Neural cell (in vitro differentiated cells): ENCODE results near the gene ALOXE3.

Experiments used
- EZH2 ChIP-seq: fragments of 200-600, 300-800 bp; shearing (Covaris generic), sonication (generic); IDR thresholded peaks from 2 replicates; pipeline ENCODE4 v1.6.1; 2014; ENCODE audit warnings: antibody characterized with exemption, low read length, borderline replicate concordance, mild to moderate bottlenecking; ENCODE audit not compliant: insufficient read depth, poor library complexity, severe bottlenecking
- POLR2AphosphoS5 ChIP-seq: IDR thresholded peaks from 2 replicates; pipeline ENCODE4 v1.6.1; 2012
- RAD21 ChIP-seq: fragments of 450-650 bp; conservative IDR thresholded peaks from 2 replicates; pipeline ENCODE4 v1.6.1; 2014; ENCODE audit warnings: antibody characterized with exemption, mild to moderate bottlenecking, moderate library complexity
- SMC3 ChIP-seq: fragments of 450-650 bp; conservative IDR thresholded peaks from 2 replicates; pipeline ENCODE4 v1.6.1; 2014; ENCODE audit warnings: antibody characterized with exemption, mild to moderate bottlenecking, moderate library complexity; ENCODE audit not compliant: poor library complexity
- TF ChIP-seq, protein P1 (sequence below): fragments of 450-650 bp; IDR thresholded peaks from 2 replicates; pipeline ENCODE4 v1.5.1; 2014; ENCODE audit warnings: antibody characterized with exemption, mild to moderate bottlenecking, moderate library complexity; ENCODE audit not compliant: poor library complexity, severe bottlenecking

DNA sequence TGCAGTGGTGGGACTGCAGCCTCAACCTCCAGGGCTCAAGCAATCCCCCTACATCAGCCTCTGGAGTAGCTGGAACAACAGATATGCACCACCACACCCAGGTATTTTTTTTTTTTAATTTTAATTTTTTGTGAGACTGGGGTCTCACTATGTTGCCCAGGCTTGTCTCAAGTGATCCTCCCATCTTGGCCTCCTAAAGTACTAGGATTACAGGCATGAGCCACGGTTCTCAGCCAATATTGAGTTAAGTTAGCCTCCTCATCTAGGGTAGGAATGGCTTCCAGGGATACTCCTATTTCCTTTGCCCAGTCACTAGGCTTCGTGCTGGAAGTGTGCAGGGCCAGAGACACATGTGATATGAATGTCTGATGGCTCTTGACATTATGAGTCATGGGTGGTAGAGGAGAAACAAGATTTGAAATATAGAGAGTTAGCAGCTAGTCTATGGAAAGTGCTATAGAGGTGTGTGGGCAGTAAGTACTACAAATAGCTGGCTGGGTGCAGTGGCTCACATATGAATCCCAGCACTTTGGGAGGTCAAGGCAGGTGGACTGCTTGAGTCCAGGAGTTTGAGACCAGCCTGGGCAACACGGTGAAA is 13.6 kb upstream of the ALOXE3 start:
- no peak for TF ChIP-seq SMC3
- TF ChIP-seq, protein P1, sequence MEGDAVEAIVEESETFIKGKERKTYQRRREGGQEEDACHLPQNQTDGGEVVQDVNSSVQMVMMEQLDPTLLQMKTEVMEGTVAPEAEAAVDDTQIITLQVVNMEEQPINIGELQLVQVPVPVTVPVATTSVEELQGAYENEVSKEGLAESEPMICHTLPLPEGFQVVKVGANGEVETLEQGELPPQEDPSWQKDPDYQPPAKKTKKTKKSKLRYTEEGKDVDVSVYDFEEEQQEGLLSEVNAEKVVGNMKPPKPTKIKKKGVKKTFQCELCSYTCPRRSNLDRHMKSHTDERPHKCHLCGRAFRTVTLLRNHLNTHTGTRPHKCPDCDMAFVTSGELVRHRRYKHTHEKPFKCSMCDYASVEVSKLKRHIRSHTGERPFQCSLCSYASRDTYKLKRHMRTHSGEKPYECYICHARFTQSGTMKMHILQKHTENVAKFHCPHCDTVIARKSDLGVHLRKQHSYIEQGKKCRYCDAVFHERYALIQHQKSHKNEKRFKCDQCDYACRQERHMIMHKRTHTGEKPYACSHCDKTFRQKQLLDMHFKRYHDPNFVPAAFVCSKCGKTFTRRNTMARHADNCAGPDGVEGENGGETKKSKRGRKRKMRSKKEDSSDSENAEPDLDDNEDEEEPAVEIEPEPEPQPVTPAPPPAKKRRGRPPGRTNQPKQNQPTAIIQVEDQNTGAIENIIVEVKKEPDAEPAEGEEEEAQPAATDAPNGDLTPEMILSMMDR = no peak
- TF ChIP-seq POLR2AphosphoS5 = no peak
- no peak for TF ChIP-seq RAD21
- TF ChIP-seq EZH2 = no peak
